ENCODE data around the gene RNF123. TPM values are rescaled to one million over a fixed set of nuclear protein-coding genes. Genes with fewer than 3 reads are reported as not detected.

The RNF123 gene
- total RNA-seq, 1 donor, result 31.5 TPM

- H3K4me3 ChIP-seq (ENCODE audit: low read depth, low read length), result no peak overlapping the region
- no peak for TF ChIP-seq CTCF (IDR thresholded peaks at IDR 0.05; ENCODE audit: insufficient read depth, low read depth, low read length)
- no peak for DNase-seq (ENCODE audit: low read depth)
These were observed 24.2 kb downstream of the RNF123 start for GRCh38 chr3:49713336-49714105.

- H3K4me3 ChIP-seq (ENCODE audit: low read depth, low read length), result no peak overlapping the region
- DNase-seq (ENCODE audit: low read depth), result no peak
- no peak for TF ChIP-seq CTCF (IDR thresholded peaks at IDR 0.05; ENCODE audit: insufficient read depth, low read depth, low read length)
These were observed 25.6 kb downstream of the RNF123 start for GRCh38 chr3:49714728-49715550.

GRCh38 chr3:49715611-49716121 is 26.3 kb downstream of the RNF123 start:
- TF ChIP-seq CTCF (IDR thresholded peaks at IDR 0.05; ENCODE audit: insufficient read depth, low read depth, low read length), result no peak
- no peak for DNase-seq (ENCODE audit: low read depth)
- no peak overlapping the region for H3K4me3 ChIP-seq (ENCODE audit: low read depth, low read length)

GRCh38 chr3:49716169-49716568 is 26.8 kb downstream of the RNF123 start:
- H3K4me3 ChIP-seq (ENCODE audit: low read depth, low read length), result no peak overlapping the region
- TF ChIP-seq CTCF (IDR thresholded peaks at IDR 0.05; ENCODE audit: insufficient read depth, low read depth, low read length), result no peak
- DNase-seq (ENCODE audit: low read depth), result no peak

- no peak overlapping the region for H3K4me3 ChIP-seq (ENCODE audit: low read depth, low read length)
- no peak for TF ChIP-seq CTCF (IDR thresholded peaks at IDR 0.05; ENCODE audit: insufficient read depth, low read depth, low read length)
- DNase-seq (ENCODE audit: low read depth), result no peak
These were observed 27.4 kb downstream of the RNF123 start for GRCh38 chr3:49716691-49717210.

GRCh38 chr3:49717211-49717958 is 28.0 kb downstream of the RNF123 start:
- H3K4me3 ChIP-seq (ENCODE audit: low read depth, low read length), result no peak overlapping the region
- no peak for DNase-seq (ENCODE audit: low read depth)
- no peak for TF ChIP-seq CTCF (IDR thresholded peaks at IDR 0.05; ENCODE audit: insufficient read depth, low read depth, low read length)

All from fibroblast of villous mesenchyme (primary cell).